HG03378 (cell line): Measurements from ENCODE around the gene ANXA11.

Source experiments
- ATAC-seq: cut with Tn5 transposase; IDR thresholded peaks from one replicate; pipeline ENCODE4 v1.9.1; 2021; ENCODE audit warnings: mild to moderate bottlenecking, moderate library complexity; ENCODE audit not compliant: unreplicated experiment

ANXA11 gene

DNA sequence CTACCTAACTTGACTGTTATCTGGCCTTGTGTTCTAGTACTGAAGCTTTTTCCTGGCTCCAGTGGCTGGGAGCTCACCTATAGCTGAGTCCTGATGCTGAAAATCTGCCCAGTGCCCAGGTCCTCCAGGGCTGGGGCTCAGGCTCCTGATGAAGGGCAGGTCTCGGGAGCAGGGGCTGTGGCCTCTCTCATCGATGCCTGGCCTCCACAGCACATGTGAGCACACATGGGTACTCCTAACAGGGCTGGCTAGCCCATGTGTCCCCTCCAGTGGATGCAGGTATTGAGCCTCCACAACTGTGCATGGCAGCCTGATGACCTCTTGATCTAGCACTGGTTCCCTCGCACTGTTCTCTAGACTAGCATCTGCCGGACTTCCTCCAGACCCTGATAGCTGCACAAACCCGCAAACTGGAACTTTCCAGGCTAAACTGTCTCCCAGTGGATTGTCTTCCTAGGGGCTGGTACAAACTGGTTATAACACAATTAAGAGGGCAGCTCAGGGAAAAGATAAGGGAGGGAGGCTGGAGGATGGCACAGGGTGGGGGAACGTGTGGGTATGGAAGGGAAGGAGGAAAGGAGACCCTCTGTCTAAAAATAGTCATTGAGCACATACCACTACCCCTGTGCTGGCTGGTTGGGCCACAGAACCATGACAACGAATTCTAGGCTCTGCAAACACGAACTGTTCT lies 37.7 kb downstream of the ANXA11 start:
- no peak for ATAC-seq

DNA sequence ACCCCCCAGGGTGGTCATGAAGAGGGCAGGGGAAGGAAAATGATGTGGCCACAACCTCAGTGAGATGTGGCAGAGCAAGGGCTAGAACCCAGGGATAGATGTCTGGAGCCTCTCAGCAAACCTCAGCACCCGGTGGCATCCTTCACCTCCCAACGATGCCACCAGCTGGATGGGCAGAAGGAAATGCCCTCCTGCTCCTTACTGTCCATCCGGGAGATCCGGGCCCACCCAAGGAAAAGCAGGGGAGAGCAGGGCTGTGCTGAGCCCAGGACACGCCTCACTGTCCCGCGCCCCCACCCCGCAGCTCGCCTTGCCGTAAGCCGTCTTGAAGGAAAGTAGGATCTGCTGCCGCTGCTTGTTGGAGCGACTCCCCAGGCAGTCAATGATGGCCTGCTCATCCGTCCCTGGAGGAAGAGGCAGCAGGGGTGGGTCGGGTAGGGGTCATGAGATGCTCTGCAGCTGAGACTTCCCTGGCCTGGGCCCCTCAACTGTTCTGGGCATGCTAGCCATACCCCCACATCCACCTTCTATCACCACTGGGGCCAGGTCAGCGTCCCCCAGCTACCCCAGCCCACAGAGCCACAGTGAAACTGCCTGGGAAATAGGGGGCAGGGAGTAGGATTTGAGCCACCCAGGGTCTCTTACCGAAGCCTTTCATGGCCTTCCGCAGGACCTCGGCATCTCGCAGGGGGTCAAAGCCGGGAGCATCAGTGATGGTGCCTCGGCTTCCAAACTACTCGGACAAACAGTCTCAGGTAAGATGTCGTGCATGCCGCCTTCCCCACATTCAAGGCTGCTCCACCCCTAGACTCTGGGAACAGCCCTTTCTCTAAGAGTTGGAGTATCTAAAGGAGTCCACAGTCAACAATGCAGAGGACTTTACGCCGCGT lies 38.5 kb downstream of the ANXA11 start:
- no peak for ATAC-seq

DNA sequence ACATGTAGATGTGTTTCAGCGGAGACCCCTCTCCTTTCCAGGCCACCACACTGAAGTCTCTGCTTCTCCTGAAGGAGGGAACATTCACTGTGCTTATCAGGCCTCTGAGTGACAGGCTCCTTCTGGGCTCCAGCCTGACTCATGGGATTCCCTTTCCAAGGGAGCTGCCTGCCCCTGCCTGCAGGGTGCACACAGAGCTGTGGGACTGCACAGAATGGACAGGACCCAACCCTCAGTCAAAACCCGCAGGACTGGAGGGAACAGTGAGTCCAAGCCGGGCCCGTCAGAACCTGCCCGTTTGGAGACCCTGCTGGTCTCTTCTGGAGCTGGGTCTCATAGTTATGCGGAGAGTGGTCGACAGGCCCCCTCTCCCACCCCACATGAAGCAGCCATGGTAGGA lies 40.2 kb downstream of the ANXA11 start:
- no peak for ATAC-seq

DNA sequence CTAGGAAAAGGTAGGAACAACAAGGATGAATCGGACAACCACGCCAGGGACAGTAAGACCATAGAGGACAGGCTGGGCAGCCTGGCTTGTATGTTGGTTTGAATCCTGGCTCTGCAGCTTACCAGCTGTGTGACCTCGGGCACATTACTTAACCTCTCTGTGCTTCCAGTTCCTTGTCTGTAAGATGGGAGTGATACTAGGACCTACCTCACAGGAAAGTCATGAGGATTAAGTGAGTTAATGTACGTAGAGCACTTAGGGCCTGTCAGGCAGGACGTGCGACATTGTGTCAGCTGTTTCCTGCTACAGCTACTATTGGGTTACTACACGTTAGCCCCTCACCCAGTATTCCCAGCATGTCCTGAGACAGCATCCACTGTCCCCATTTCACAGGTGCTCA lies 40.7 kb downstream of the ANXA11 start:
- ATAC-seq: no peak

GRCh38 chr10:80163741-80164341 lies 41.5 kb downstream of the ANXA11 start:
- ATAC-seq: no peak

DNA sequence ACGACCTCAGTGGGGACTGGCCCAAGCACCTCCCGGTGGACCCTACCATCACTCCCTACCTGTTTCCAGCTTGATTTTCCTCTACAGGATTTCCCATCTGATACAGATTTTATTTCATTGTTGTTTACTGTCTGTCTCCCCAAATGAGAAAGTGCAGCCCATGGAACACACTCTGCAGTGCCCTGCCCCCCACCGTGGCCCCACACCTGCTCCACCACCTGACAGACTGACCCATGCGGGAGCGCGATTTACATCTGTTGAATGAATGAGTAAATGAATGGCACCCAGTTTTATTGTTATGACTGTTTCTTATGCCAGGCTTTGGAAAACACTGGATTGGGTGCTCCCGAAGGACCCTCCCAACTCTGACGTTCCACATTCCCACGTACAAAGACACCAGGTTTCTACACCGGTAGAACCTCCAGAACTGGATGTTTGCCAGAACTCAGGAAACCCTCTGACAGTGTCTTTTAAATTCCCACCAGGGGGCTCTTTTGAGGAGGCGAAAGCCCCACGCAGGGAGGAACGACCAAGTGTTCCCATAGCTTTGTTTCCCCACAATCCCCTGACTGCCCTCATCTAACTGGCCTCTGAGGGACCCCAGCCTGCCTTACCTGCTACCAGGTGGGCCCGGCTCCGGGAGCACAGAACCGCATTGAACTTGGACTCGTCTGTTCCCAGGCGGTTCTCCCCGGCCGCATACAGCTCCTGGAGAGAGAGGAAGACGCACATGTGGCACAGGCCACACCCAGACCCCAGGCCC lies 43.8 kb downstream of the ANXA11 start:
- no peak for ATAC-seq

DNA sequence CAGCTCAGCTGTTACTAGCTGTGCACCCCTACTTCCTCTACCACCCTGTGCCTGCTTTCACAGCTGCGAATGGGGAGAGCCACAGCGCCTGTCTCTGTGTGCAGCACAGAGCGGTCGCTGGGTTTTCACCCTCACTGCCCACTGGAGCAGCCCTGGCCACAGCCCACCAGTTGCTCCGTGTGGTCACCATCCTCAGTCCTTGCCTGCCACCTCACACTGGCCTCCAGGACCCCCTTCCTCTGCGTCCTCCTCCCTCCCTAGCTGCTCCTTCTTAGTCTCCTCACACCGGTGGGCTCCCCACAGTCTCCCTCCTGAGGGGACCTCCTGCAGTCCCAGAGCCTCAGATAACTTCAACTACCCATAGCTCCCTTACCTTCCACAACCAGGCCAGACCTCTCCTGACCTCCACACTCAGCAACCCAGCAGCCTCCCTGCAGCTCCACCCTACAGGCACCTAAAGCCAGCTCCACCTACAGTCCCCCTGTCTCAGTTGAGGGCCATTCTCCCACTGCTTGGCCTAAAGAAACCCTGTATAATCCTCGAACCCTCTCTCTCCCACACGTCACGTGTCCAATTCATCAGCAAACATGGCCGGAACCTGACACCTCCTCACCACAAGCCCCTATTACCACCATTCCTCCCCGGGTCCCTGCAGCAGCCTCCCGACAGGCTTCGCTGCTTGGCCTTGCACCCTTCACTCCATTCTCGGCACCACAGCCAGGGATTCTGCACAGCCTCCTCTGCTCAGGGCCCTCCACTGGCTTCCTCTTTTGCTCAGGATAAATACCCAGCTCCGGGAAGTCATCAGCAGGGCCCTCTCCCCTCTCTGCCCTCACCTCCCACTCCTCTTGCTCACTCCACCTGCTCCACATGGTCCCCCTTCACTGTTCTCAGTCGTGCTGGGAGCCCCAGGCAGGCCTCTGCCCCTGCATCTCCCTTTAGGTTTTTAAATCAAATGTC lies 44.7 kb downstream of the ANXA11 start:
- no peak for ATAC-seq

- ATAC-seq: no peak
These were observed 46.0 kb downstream of the ANXA11 start for GRCh38 chr10:80159166-80159873.

GRCh38 chr10:80158598-80159127 lies 46.7 kb downstream of the ANXA11 start:
- ATAC-seq: no peak

DNA sequence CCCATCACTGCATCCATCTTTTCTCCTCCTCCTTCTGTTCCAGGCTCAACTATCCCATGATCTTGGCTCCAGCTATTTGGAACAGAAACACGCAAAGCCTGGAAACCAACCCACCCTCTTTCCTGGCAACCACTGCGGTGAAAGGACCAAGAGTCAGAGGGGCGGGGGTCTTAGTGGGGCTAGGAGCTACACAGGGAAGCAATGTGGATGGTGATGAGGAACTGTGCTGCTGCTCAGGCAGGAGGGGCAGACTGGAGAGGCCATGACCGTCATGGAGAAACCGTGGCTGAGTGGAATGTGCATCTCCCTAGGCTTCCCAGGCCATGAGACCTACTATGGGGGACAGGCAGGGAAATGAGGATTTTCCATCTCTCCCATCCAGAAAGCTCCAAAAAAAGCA lies 47.2 kb downstream of the ANXA11 start:
- no peak for ATAC-seq

- no peak for ATAC-seq
These were observed 47.8 kb downstream of the ANXA11 start for GRCh38 chr10:80157561-80157960.

- ATAC-seq: no peak
These were observed 49.1 kb downstream of the ANXA11 start for GRCh38 chr10:80156216-80156615.

GRCh38 chr10:80155696-80156215 lies 49.6 kb downstream of the ANXA11 start:
- no peak for ATAC-seq

- ATAC-seq: no peak
These were observed 50.2 kb downstream of the ANXA11 start for GRCh38 chr10:80154978-80155695.

DNA sequence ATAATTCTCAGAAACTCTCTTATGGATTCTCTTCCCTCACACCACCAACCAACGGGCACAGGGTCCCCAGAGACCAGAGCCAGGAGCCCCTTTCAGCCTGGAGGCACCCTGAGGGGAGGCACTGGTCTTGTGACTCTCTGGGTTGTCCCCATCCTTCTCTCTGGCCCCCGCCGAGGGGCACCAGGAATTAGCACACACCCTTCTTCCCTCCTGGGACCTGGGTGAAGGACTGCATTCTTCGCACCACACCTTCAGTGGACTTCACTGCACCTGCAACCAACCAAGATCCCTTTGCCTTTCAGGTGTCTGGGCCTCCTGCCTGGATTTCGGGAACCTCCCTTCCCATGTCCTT lies 50.7 kb downstream of the ANXA11 start:
- no peak for ATAC-seq

- ATAC-seq: no peak
These were observed 51.9 kb downstream of the ANXA11 start for GRCh38 chr10:80153460-80153859.

DNA sequence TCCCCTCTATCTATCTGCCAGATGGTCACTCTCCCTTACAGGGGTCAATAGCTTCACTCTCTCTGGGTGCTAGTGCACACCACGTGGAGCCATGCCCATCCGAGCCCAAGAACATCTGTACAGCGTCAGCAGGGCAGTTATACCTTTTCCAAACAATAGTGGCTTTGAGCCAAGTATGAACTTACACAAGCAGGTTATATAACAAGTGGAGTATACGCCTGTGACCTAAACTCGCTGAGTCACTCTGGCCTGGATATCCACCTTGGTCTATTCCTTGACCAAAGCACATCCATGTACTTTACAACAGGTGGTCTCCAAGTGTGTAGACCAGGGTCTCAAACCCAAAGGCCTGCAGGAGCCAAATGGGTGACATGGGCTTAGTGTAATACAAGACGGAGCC lies 52.5 kb downstream of the ANXA11 start:
- ATAC-seq: no peak

- no peak for ATAC-seq
These were observed 55.2 kb downstream of the ANXA11 start for GRCh38 chr10:80150172-80150571.
